Activated gamma-delta T cell (primary cell): ENCODE measurements around the gene TPRX1.
"Not testable (repeated sequence)": the region's sequence is repeated elsewhere in the genome, so short reads cannot be mapped to it uniquely, and the experiment has no call there.

Source experiments
- DNase-seq: peaks from one replicate; lab custom pipeline; 2025; lab: John Stamatoyannopoulos, UW

TPRX1 gene

GRCh38 chr19:47802521-47803043, 1.8 kb downstream of the TPRX1 start:
- DNase-seq: no peak

DNA sequence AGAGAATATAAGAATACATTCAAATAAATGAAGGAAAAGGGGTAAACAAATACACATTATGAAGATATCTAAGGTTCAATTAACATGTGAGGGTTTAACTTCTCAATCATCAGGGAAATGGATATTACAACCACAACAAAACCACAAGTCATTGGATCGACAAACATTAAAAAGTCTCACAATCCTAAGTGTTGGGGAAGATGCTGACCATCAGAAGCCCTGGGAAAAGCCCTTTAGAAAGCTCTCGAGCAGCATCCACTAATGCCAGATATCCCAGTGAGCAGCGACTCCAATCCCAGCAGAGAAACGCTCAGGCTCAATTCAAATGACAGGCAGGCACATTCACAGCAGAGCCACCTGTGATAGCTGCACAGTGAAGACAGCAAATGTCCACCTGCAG, 3.1 kb downstream of the TPRX1 start:
- DNase-seq: no peak

- no peak for DNase-seq
These were observed 5.5 kb downstream of the TPRX1 start for GRCh38 chr19:47798904-47799266.

DNA sequence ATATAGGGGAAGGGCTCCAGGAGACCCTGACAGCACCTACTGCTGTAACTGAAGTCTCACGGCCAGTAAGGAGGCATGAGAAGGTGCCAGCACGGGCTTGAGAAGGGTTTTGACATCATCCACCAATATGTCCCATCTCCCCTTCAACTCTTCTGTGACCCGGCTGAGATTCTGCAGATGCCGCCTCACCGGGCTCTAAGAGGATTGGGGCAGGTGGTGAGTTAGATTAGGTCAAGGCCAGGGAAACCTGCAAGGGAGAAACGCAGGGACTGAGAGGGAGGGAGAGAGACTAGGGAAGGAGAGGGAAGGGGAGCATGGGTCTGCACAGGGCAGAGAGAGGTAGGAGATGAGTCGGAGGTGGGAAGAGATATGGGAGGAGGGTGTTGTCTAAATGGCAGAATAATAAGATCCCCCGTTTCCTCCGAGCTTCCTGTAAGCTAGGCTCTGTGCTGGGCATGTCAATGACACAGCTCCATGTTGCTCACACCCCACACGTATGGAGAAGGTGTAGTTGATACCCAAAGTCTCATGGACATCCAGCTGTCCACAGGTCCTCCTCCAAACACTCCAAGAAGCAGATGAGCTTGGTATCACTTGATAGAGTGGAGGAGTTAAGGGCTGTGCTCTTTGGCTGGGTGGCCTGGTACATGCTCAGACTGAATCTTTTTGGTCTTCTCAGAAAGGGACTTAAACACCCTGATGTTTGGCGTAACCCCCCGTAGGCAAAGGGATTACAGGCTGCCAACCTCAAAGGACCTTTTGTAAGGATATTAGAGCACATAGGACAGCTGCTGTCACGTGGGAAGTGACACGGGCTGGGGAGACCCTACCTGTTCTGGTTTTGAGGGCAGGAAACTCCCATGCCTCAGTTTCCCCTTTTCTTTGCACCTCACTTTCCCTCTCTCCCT, 6.1 kb downstream of the TPRX1 start:
- no peak for DNase-seq

- DNase-seq: no peak
These were observed 7.6 kb downstream of the TPRX1 start for GRCh38 chr19:47796785-47797184.

DNA sequence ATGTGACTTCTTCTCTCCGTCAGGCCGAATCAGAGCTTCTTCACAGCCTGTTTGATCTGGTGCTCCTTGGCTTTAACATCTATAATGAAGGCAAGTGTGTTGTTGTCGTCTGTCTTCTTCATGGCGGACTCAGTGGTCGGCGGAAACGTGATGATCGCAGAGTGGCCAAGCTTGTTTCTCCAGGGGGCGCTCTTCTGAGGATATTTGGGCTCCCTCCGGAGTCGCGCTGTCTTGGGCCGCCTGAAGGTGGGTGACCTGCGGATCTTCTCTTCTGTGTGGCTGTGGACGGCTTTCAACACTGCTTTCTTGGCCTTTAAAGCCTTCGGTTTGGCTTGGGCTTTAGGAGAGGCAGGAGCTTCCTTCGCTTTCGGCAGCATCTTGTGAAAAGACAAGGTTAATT, 9.8 kb downstream of the TPRX1 start:
- no peak for DNase-seq

DNA sequence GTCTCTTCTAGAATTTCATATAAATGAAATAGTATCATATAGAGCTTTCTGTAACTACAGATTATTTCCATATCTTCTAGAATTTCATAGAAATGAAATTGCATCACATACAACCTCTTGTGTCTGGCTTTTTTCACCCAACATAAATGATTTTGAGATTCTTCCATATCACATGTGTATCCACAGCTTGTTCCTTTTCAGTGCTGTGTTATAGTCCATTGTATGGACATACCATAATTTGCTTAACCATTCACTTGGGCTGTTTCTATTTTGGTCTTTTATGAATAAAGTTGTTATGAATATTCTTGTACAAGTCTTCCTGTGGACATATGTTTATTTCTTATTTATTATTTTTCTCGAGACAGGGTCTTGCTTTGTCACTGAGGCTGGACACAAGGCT, 11.7 kb downstream of the TPRX1 start:
- DNase-seq: no peak

- DNase-seq: no peak
These were observed 13.9 kb downstream of the TPRX1 start for GRCh38 chr19:47790398-47790814.

DNA sequence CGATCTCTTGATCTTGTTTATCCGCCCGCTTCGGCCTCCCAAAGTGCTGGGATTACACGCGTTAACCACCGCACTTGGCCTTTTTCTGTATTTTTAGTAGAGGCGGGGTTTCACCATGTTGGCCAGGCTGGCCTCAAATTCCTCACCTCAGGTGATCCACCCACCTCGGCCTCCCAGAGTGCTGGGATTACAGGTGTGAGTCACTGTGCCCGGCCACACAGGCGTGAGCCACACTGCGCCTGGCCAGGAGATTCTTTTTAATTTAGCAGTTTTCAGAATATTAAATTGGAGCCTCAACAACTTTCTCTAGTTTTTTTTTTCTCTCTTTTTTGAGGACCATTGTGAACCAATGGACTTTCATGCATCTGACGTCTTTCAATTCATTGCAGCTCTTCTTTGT, 14.5 kb downstream of the TPRX1 start:
- not testable (repeated sequence) for DNase-seq

DNA sequence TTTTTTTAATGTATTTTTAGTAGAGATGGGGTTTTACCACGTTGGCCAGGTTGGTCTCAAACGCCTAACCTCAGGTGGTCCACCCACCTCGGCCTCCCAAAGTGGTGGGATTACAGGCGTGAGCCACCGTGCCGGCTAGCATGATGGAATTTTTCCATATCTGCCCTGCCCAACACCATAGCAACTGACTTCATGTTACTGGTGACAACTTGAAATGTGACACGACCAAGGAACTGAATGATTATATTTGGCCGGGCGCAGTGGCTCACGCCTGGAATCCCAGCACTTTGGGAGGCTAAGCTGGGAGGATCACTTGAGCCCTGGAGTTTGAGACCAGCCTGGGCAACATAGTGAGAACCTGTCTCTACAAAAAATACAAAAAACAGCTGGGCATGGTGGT, 17.0 kb downstream of the TPRX1 start:
- not testable (repeated sequence) for DNase-seq

DNA sequence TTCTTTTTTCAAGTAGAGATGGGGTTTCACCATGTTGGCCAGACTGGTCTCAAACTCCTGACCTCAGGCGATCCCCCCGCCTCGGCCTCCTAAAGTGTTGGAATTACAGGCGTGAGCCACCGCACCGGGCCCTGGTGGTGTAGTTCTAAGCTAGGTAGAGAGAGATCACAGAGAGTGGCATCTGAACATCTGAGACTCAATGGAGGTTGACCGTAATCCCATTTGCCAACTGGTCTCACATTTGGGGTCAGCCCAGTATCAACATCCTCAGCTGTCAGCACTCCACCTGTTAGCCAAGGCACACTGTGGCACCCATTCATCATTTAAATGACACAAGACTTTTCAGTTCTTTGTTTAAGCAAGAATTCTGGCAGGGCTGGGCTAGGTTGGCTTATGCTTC, 17.8 kb downstream of the TPRX1 start:
- no peak for DNase-seq

GRCh38 chr19:47781590-47782262, 22.6 kb downstream of the TPRX1 start:
- DNase-seq: no peak

GRCh38 chr19:47780215-47780551, 24.2 kb downstream of the TPRX1 start:
- no peak for DNase-seq

DNA sequence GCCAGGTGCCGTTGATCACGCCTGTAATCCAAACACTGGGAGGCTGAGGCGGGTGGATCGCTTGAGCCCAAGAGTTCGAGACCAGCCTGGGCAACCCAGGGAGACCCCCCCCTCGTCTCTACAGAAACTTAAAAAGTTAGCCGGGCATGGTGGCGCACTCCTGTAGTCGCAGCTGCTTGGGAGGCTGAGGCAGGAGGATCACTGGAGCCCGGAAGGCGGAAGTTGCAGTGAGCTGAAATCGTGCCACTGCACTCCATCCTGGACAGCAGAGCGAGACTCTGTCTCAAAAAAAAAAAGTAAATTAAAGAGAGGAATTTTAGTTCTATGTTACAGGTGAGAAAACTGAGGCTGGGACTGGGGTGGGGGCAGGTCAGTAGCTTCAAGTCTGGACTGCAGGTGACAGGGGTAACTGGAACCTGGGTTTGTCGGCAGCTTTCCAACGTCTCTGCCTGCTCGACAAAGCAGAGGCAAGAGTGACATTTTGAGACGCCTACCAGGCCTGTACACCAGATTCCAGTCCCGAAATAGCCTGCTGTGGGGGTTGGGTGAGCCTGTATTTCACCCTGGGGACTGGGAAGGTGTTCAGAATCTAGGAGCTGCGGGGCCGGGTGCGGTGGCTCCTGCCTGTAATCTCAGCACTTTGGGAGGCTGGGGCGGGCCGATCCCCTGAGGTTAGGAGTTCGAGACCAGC, 24.7 kb downstream of the TPRX1 start:
- DNase-seq: no peak

DNA sequence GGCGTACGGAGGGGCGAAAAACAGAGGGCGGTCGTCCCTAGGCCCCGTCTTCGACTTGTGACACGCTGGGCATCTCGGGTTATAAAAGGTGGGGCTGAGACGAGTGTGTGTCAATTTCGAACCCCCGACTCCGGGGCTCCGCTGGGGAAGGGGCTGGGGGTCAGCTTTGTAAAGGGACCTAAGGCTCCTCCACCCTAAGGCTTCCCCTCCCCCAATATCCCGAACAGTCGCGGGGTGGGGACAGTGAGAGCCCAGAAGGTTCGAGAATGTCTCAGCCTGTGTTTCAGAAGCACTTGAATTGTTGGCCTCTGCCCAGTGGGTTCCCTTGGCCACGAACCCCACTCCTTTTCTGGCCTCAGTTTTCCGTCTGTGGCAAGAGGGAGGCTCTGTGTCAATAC, 25.4 kb downstream of the TPRX1 start:
- DNase-seq: no peak

DNA sequence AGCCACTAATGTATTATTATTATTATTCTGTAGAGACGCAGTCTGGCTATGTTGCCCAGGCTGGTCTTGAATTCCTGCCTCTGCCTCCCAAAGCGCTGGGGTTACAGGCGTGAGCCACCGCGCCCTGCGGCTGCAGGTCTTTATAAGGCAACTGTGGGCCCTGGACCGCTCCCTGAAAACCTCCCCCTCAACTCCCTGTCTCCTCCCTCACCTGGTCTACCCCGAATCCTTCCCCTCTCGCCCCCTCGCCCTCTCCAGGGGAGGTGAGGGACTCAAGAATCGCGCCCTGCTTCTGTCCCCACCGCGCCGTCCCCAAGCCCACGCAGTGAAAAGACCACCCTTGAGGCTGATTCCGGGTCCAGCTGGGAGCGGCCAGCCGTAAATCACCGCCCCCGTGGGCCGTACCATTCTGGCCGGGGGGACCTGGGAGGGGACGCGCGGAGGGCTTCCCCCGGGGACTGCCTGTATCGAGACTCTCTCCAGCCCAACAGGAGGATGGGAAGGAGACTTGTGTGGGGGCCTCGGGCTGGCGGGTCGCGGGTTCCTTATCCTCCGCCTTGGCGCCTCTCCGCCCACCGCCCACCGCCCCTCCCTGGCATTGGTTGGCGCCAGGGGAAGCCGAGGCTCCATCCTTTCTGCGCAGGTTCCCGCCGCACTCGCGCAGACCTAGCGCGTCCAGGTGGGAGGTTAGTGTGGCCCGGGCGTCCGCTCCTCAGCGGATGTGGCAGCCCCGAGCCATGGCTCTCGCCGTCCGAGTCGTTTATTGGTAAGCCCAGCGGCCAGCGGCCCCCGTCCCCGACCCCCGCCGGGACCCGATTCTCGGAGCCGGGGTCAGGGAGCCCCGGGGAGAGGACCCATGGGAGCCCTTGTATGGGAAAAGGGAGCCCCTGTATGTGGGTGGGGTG, 26.1 kb downstream of the TPRX1 start, which contains the start of gene SELENOW:
TSS of gene SELENOW (plus strand) at position 655 of the 905 bp plus-strand sequence. CDS start at position 738, 83 bp downstream.
- peak; percentile 61 for DNase-seq

DNA sequence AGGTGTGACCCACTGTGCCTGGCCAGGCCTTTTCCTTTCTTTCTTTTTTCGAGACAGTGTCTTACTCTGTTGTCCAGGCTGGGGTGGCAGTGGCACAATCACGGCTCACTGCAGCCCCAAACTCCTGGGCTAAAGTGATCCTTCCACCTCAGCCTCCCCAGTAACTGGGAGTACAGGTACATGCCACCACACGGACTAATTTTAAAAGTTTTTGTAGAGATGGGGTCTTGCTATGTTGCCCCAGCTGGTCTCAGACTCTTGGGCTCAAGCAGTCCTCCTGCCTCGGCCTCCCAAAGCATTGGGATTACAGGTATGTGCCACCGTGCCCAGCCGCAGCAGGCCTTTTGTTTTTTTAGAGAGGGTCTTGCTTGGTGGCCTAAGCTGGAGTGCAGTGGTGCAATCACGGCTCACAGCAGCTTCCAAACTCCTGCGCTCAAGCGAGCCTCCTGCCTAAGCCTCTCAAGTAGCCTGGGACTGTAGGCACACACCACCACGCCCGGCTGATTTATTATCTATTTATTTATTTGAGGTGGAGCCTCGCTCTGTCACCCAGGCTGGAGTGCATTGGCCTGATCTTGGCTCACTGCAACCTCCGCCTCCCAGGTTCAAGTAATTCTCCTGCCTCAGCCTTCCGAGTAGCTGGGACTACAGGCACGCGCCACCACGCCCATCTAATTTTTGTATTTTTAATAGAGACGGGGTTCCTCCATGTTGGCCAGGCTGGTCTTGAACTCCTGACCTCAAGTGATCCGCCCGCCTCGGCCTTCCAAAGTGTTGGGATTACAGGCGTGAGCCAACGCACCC, 26.9 kb downstream of the TPRX1 start:
- DNase-seq: not testable (repeated sequence)

DNA sequence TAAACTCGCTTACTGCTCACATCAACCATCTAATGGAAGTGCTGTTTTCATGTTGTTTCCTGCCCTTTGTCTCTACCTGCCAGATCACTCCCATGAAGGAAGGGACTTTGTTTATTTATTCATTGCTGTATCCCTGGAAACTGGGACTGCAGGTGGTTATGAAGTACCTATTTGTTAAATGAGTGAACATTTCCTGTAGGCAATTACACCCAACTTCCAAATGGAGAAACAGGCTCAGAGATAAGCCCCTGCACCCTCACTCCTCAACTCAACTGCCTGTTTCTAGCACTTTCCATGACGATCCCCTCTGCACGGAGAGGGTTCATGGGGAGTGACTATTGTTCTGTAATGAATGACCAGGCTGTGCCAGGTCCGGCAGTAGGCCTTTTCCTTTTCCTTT, 27.8 kb downstream of the TPRX1 start:
- DNase-seq: no peak

DNA sequence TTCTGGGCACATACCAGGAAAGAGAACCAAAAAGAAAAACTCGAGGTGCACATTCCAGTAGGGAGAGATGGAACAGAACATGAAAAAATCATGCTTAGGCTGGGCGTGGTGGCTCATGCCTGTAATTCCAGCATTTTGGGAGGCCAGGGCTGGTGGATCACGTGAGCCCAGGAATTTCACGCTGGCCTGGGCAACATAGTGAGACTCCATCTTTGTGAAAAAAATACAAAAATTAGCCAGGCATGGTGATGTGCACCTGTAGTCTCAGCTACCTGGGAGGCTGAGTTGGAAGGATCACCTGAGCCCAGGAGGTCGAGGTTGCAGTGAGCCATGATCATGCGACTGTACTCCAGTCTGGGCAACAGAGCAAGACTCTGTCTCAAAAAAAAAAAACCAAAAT, 33.1 kb downstream of the TPRX1 start:
- DNase-seq: not testable (repeated sequence)

DNA sequence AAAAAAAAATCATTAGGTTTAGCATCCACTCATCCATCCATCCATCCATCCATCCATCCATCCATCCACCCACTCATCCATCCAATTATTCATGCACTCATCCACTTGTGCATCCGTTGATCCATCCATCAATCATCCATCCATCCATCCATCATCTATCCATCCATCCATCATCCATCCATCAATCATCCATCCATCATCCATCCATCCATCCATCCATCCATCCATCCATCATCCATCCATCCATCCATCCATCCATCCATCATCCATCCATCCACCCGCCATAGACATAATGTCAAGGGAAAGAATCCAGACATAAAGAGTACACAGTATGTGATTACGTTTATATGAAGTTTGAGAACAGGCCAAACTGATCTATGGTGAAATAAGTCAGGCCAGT, 34.8 kb downstream of the TPRX1 start:
- no peak for DNase-seq

DNA sequence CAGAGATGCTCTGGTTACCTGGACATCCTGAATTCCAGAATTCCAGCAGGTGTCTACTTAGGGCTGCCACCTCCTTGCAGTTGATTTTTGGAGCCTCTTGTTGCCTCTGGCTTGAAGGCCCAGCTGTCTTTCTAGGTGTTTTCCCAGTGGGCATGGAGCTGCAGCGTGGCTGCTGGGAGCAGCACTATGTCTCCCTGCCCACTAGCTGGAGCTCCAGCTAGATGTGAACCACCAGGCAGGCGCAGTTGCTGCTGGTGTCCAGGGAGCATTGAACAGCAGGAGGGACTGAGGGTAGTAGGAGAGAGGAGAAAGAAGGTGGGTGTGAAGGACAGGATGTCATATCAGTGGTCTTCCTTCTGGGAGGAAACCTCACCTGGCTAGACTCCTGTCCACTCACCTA, 35.7 kb downstream of the TPRX1 start:
- no peak for DNase-seq
